Jurkat, Clone E6-1 (cell line): ENCODE results near the gene THAP10. TPM values are rescaled to one million over a fixed set of nuclear protein-coding genes. Genes with fewer than 3 reads are reported as not detected.
"Not testable (repeated sequence)": the region's sequence is repeated elsewhere in the genome, so short reads cannot be mapped to it uniquely, and the experiment has no call there.

ENCODE experiments used
- DNase-seq: peaks from one replicate; pipeline ENCODE4 v3.0.0-alpha.2; 2011; ENCODE audit warnings: low read depth, low spot score
- H3K4me3 ChIP-seq: 2 replicates; pipeline ENCODE4 v1.5.1; 2011; ENCODE audit warnings: mild to moderate bottlenecking, low read length, control low read depth, moderate library complexity
- polyA plus RNA-seq: library from polyadenylated mRNA; unstranded; fragments of >200 nt; gene quantifications from one replicate; pipeline ENCODE4 v1.2.1, GENCODE V29; 2012; ENCODE audit warnings: missing spikeins; ENCODE audit not compliant: insufficient read length, insufficient read depth

Gene THAP10
- not detected for polyA plus RNA-seq

GRCh38 chr15:70892002-70892911, at the start of gene THAP10, which contains the start of gene LRRC49:
THAP10 (minus strand) TSS chr15:70892433; CDS start chr15:70892272, 161 bp downstream.
LRRC49 (plus strand) TSS chr15:70892826; CDS start chr15:70892895, 69 bp downstream.
- DNase-seq = no peak
- H3K4me3 ChIP-seq = no peak within 1 kb of the TSS

GRCh38 chr15:70936326-70936725, 44.1 kb upstream of the THAP10 start:
- H3K4me3 ChIP-seq = no peak overlapping the region
- no peak for DNase-seq

GRCh38 chr15:70935631-70936030, 43.4 kb upstream of the THAP10 start:
- no peak for DNase-seq
- no peak overlapping the region for H3K4me3 ChIP-seq

- no peak overlapping the region for H3K4me3 ChIP-seq
- no peak for DNase-seq
Measured at GRCh38 chr15:70933411-70933810, 41.2 kb upstream of the THAP10 start.

- no peak overlapping the region for H3K4me3 ChIP-seq
- DNase-seq = no peak
Measured at GRCh38 chr15:70932397-70932796, 40.2 kb upstream of the THAP10 start.

GRCh38 chr15:70931821-70932220, 39.6 kb upstream of the THAP10 start:
- no peak overlapping the region for H3K4me3 ChIP-seq
- DNase-seq = no peak

- DNase-seq = peak; percentile 31
- H3K4me3 ChIP-seq = not testable (repeated sequence)
Measured at GRCh38 chr15:70926914-70927313, 34.7 kb upstream of the THAP10 start.

- DNase-seq = no peak
- no peak overlapping the region for H3K4me3 ChIP-seq
Measured at GRCh38 chr15:70923311-70924080, 31.3 kb upstream of the THAP10 start.

GRCh38 chr15:70922119-70922518, 29.9 kb upstream of the THAP10 start:
- H3K4me3 ChIP-seq = no peak overlapping the region
- DNase-seq = no peak

- H3K4me3 ChIP-seq = no peak overlapping the region
- DNase-seq = no peak
Measured at GRCh38 chr15:70920981-70921696, 28.9 kb upstream of the THAP10 start.

- no peak for DNase-seq
- H3K4me3 ChIP-seq = no peak overlapping the region
Measured at GRCh38 chr15:70917955-70918354, 25.7 kb upstream of the THAP10 start.

- DNase-seq = no peak
- no peak overlapping the region for H3K4me3 ChIP-seq
Measured at GRCh38 chr15:70916531-70916930, 24.3 kb upstream of the THAP10 start.

- no peak overlapping the region for H3K4me3 ChIP-seq
- DNase-seq = no peak
Measured at GRCh38 chr15:70912187-70912586, 20.0 kb upstream of the THAP10 start.

- H3K4me3 ChIP-seq = no peak overlapping the region
- DNase-seq = no peak
Measured at GRCh38 chr15:70910958-70911357, 18.7 kb upstream of the THAP10 start.

- no peak overlapping the region for H3K4me3 ChIP-seq
- DNase-seq = no peak
Measured at GRCh38 chr15:70907784-70908471, 15.7 kb upstream of the THAP10 start.

- DNase-seq = no peak
- H3K4me3 ChIP-seq = no peak overlapping the region
Measured at GRCh38 chr15:70906842-70907241, 14.6 kb upstream of the THAP10 start.

- H3K4me3 ChIP-seq = no peak overlapping the region
- no peak for DNase-seq
Measured at GRCh38 chr15:70902107-70902506, 9.9 kb upstream of the THAP10 start.

- DNase-seq = no peak
- H3K4me3 ChIP-seq = no peak overlapping the region
Measured at GRCh38 chr15:70892912-70893560, 803 bp upstream of the THAP10 start.
